Fibroblast of villous mesenchyme (primary cell): Measurements from ENCODE around the gene CYBC1. TPM values are rescaled to one million over a fixed set of nuclear protein-coding genes. Genes with fewer than 3 reads are reported as not detected.

Source experiments
- DNase-seq: peaks from one replicate; pipeline ENCODE4 v3.0.0-alpha.2; 2010; ENCODE audit warnings: low read depth
- H3K4me3 ChIP-seq: 2 replicates; pipeline ENCODE4 v1.5.1; 2011; ENCODE audit warnings: low read depth, mild to moderate bottlenecking, low read length
- CTCF ChIP-seq: IDR thresholded peaks from 2 replicates; pipeline ENCODE4 v1.5.1; 2012; ENCODE audit warnings: low read depth, mild to moderate bottlenecking, low read length; ENCODE audit not compliant: insufficient read depth
- total RNA-seq: library from RNA; depleted of rRNA; stranded (reverse); fragments of >200 nt; gene quantifications from 2 replicates; pipeline ENCODE4 v1.2.3, GENCODE V29; 2012

The CYBC1 gene
- total RNA-seq, 1 donor: 46.2 TPM

- peak overlapping the region; percentile 12 for H3K4me3 ChIP-seq
- TF ChIP-seq CTCF: peak; percentile 81
- peak; percentile 60 for DNase-seq
Measured at GRCh38 chr17:82424001-82424862, 26.3 kb downstream of the CYBC1 start.

GRCh38 chr17:82419540-82419939, 31.0 kb downstream of the CYBC1 start:
- peak; percentile 41 for DNase-seq
- H3K4me3 ChIP-seq: peak overlapping the region; percentile 85
- no peak for TF ChIP-seq CTCF

- H3K4me3 ChIP-seq: peak within 1 kb of the TSS; percentile 85
- peak; percentile 77 for DNase-seq
- TF ChIP-seq CTCF: no peak
Measured at GRCh38 chr17:82418001-82418986, 32.3 kb downstream of the CYBC1 start, which contains the start of the genes HEXD and OGFOD3. TSS of gene HEXD (plus strand) at chr17:82418347. CDS start at chr17:82419800, 1,453 bp downstream. TSS of gene OGFOD3 (minus strand) at chr17:82418586. CDS start at chr17:82418485, 101 bp downstream.

- DNase-seq: no peak
- no peak for TF ChIP-seq CTCF
- H3K4me3 ChIP-seq: no peak overlapping the region
Measured at GRCh38 chr17:82416771-82417170, 33.8 kb downstream of the CYBC1 start.

- no peak for TF ChIP-seq CTCF
- no peak for DNase-seq
- no peak overlapping the region for H3K4me3 ChIP-seq
Measured at GRCh38 chr17:82416264-82416663, 34.3 kb downstream of the CYBC1 start.

- no peak for DNase-seq
- H3K4me3 ChIP-seq: no peak overlapping the region
- no peak for TF ChIP-seq CTCF
Measured at GRCh38 chr17:82415786-82416185, 34.8 kb downstream of the CYBC1 start.
